SK-MEL-5 (cell line): ENCODE results near the gene ZNF563. TPM values are rescaled to one million over a fixed set of nuclear protein-coding genes. Genes with fewer than 3 reads are reported as not detected.
"Not testable (repeated sequence)": the region's sequence is repeated elsewhere in the genome, so short reads cannot be mapped to it uniquely, and the experiment has no call there.

Experiments used
- DNase-seq: peaks from one replicate; pipeline ENCODE4 v3.0.0-alpha.2; 2016; ENCODE audit warnings: low read depth, low spot score
- in situ Hi-C: cut with HindIII; loops from 2 replicates; pipeline ENCODE4 v1.10.0; 2016; ENCODE audit warnings: low sequenced_read_pairs, high pct_unique_total_duplicates, low pct_unique_long_range_greater_than_20kb
- total RNA-seq: library from RNA; depleted of rRNA; stranded (reverse); fragments of >200 nt; shearing (Covaris generic); gene quantifications from 2 replicates; pipeline ENCODE4 v1.2.3, GENCODE V29; 2014

Gene ZNF563
- total RNA-seq, 1 experiment from 2014 or later, result 1.6 TPM

DNA sequence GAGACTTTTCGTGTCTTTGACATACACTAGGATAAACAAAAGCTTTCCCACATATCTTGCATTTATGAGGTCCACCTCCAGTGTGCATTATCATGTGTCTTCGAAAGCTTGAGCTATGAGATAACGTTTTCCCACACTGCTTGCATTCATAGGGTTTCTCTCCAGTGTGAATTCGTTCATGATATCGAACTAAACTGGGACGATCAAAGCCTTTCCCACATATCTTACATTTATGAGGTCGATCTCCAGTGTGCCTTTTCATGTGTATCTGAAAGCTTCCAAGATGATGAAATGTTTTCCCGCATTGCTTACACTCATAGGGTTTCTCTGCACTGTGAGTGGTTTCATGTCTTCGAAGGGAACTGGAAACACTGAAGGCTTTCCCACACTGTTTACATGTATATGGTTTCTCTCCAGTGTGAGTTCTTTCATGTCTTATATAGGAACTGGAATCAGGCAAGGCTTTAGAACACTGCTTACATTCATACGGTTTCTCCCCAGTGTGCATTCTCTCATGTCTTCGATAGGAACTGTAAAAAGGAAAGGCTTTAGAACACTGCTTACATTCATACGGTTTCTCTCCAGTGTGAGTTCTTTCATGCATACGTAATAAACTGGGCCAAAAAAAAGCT lies 14.5 kb downstream of the ZNF563 start:
- no peak for DNase-seq
- in situ Hi-C loops, result no loop called here

DNA sequence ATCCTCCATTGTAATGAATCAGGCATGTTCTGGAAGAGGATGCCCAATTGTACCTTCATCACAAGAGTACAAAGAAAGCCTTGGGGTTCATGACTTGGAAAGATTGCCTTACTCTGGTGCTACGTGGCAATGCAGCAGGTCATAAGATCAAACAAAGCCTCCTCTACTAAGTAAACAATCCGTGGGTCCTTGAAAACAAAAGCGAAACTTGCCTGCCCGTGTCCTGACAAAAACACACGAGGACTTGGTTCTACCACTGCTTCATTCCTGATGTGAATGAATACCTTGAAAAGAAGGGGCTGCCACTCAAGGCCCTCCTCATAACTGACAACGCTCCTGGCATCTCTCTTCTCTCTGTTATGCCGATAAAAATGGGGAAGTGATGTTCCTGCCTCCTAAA lies 18.9 kb downstream of the ZNF563 start:
- DNase-seq, result no peak
- in situ Hi-C loops, result no loop called here

DNA sequence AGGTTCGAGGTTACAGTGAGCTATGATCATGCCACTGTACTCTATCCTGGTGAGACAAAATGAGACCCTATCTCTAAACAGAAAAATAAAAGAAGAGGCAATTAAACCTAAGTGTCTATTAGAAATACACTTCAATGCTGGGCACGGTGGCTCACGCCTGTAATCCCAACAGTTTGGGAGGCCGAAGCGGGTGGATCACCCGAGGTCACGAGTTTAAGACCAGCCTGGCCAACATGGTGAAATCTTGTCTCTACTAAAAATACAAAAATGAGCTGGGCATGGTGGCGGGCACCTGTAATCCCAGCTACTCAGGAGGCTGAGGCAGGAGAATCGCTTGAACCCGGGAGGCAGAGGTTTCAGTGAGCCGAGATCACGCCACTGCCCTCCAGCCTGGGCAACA lies 24.5 kb downstream of the ZNF563 start:
- in situ Hi-C loops, DNase-seq: not testable (repeated sequence)

DNA sequence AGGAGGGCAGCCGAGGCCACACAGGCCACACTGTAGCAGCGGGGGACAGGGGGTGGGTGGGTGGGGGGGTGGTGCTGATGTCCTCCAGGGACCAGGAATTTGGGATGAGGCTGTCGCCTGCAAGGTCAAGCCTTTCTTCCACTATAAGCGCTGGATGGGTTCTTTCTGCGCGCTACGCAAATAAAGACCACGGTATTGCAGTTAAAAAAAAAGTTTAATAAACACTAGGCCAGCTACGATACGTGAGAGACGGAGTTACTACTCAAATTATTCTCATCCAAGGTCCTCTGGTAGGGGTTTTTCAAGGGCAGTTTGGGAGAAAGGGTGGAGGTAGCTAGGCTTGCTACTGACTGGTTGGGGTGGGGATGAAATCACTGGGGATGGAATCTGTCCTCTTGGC lies 38.2 kb downstream of the ZNF563 start:
- in situ Hi-C loops, result no loop called here
- DNase-seq, result no peak

DNA sequence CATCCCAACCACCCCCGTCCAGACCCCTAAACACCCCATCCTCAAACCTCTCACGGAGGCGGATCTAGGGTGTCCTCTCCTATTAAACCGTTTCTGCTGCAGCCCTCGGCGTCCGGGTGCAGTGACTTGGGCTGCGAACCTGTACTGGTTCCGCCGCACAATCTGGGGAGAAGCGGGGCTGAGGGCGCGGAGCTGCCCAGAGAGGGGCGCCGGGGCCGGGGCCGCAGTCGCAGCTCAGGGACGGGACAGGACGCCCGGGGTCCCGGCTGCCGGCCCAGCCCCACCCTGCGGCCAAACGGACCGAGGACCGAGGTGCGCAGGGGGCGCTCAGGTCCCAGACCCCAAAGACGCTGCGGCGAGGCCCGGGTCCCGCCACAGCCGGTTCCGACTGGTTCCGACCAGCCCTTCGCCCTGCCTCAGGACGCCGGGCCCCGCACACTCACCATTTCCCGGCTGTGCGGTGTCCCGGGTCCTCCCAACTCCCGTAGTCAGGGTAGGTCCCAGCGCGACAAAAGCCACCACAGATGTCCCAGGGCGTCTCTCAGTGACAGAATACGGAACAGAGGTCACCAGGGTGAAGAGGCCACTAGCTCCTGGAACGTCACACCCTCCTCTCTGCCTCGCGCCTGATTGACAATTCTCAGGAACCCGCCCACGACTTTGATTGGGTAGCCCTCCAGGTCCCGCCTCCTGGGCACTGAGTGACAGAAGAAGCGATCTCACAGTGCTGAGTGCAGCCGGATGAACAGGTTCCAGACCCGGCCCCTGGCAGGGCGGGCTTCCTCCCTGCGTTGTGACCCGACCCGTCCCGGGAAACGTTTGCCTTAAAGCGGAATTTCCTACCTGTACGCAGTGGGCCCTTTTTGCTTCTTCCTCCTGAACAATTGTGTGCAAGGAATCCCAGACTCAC lies 38.9 kb downstream of the ZNF563 start, which contains the start of gene ZNF44:
TSS of gene ZNF44 (minus strand) at position 635 of the 910 bp plus-strand sequence. CDS start at position 446, 189 bp downstream.
- in situ Hi-C loops, result no loop called here
- DNase-seq, result peak; percentile 89

DNA sequence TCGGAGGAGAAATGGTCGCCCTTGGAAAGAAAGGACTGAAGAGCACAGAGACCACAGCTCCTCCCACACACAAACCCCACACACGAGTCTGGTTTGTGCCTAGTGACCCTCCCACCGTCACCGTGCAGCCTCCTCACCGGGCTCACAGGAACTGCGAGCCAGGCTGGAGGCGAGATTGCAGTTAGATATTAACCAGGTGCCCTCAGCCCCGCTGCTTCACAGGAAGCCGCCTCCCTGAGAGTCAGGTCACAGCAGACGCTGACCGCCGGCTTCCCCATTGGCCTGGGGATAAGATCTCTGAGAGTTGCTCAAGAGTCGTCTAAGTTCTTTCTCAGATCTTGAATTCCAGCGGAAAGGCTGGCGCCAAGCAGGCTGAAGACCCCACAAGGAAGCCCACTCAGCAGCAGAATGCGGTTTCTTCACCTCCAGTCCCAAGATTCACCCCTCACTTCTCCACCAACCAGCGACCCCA lies 39.6 kb downstream of the ZNF563 start:
- DNase-seq, result peak; percentile 35

DNA sequence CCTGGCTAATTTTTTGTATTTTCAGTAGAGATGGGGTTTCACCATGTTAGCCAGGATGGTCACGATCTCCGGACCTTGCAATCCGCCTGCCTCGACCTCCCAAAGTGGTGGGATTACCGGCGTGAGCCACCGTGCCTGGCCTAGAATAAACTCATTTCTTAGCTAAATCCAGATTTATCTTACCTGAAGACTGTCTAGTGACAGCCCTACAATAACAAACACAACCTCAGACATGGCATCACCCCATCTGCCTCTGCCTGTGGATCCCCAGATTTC lies 43.7 kb downstream of the ZNF563 start:
- DNase-seq, result no peak
- in situ Hi-C loops, result no loop called here

More for the DNA sequence above, 39.6 kb downstream of the ZNF563 start:
- in situ Hi-C loops, result no loop called here

DNA sequence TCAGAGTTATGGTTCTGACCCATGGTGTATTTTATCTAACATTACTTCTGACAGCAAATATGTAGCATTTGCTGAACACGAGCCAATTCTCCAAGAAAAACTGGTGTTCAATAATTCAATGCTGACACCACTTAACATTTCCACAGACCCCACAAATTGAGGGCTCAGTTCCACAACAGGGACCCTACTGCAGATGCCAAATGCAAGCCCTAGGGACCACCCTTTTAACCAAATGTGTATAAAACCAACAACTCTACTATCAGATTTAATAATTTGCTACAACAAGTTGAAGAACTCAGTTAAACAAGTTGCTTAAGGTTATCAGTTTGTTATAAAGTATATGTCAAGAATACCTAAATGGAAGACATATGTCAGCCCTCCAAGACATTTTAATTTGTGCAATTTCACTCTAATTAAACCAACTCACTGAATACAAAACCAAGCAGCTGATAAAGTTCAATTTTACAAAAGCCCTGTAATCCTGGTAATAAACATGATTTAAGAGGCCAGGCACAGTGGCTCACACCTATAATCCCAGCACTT lies 45.4 kb downstream of the ZNF563 start:
- in situ Hi-C loops, result no loop called here

DNA sequence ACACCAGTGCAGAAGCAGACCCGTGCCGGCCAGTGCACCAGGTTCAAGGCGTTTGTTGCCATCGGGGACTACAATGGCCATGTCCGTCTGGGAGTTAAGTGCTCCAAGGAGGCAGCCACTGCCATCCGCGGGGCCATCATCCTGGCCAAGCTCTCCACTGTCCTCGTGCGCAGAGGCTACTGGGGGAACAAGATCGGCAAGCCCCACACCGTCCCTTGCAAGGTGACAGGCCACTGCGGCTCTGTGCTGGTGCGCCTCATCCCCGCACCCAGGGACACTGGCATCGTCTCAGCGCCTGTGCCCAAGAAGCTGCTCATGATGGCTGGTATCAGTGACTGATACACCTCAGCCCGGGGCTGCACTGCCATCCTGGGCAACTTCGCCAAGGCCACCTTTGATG lies 48.8 kb downstream of the ZNF563 start:
- in situ Hi-C loops, result no loop called here
- no peak for DNase-seq

More for the DNA sequence above, 45.4 kb downstream of the ZNF563 start:
- DNase-seq, result no peak

DNA sequence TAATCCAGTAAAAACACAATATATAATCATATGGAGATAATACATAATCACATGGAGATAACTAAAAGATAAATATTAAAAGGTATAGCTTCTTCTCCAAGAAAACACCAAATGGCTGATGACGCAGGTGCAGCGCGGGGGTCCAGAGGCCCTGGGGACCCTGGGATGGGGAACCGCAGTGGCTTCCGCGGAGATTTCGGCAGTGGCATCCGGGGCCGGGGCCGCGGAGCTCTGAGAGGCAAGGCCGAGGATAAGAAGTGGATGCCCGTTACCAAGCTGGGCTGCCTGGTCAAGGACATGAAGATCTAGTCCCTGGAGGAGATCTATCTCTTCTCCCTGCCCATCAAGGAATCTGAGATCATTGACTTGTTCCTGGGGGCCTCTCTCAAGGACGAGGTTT lies 49.2 kb downstream of the ZNF563 start:
- no peak for DNase-seq
- in situ Hi-C loops, result no loop called here

DNA sequence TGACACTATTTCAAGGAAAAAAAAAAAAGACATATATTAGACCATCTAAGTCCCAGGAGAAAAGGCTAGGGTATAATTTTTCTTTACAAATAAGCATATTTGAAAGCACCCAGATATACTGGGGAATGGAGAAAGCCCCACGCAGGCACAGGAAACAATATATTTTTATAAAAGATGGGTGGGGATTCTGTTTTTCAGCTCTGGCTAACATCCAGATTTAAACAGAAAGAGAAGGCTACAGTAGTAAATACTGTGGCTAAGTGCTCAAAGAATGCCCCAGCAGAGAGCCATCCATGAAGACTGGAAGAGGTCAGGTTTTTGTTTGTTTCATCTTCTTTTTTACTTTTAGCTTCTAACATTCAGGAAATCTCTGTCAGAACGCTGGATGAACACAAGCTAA lies 54.7 kb downstream of the ZNF563 start:
- in situ Hi-C loops, result no loop called here
- no peak for DNase-seq

DNA sequence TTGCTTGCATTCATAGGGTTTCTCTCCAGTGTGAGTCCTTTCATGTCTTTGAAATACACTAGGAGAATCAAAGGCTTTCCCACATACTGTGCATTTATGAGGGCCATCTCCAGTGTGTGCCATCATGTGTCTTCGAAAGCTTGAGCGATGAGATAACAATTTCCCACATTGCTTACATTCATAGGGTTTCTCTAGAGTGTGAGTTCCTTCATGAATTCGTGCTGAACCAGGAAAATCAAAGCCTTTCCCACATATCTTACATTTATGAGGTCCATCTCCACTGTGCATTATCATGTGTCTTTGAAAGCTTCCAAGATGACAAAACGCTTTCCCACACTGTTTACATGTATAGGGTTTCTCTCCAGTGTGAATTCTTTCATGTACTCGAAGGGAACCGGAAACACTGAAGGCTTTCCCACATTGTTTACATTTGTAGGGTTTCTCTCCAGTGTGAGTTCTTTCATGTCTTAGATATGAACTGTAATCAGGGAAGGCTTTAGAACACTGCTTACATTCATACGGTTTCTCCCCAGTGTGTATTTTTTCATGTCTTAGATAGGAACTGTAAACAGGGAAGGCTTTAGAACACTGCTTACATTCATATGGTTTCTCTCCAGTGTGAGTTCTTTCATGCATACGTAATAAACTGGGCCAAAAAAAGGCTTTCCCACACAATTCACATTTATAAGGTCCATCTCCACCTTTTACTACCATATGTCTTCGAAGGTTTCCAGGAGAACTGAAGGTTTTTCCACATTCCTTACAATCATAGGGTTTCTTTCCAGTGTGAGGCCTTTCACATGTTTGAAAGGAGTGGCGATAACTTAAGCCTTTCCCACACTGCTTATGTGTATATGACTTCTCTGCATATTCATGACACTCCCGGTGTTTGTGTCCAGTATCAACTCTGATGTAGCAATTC lies 60.2 kb downstream of the ZNF563 start:
- in situ Hi-C loops, result no loop called here
- DNase-seq, result no peak

DNA sequence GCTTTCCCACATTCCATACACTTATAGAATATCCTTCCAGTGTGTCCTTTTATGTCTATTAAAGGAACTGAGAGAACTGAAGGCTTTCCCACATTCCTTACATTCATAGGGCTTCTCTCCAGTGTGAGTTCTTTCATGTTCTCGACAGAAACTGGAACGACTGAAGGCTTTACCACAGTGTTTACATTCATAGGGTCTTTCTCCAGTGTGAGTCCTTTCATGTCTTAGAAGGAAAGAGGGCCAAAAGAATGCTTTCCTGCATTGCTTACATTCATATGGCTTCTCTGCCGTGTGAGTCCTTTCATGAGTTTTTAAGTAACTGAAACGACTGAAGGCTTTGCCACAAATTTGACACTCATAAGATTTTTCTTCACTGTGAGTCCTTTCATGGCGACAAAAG lies 61.0 kb downstream of the ZNF563 start:
- no peak for DNase-seq
- in situ Hi-C loops, result no loop called here

DNA sequence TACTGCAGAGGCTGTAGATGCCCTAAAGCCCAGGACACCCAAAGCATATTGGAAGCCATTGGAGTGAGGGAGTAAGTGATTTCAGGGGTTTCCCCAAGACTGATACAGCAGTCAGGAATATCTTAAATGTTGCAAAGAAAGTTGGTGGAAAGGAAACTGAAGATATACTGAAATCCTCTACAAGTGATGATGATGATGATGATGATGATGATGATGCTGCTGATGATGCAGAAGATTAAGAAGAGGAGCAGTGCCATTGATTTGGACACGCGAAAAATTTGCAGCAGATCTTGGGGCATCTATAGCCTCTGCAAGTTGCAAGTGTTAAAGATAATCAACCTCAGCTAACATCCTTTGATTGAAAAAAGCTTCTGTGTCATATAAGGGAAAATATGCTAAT lies 62.6 kb downstream of the ZNF563 start:
- in situ Hi-C loops, result no loop called here

More for the DNA sequence above, 62.6 kb downstream of the ZNF563 start:
- DNase-seq, result no peak
